Suprapubic skin (tissue), 4 donors: ENCODE measurements around the gene CREB5. TPM values are rescaled to one million over a fixed set of nuclear protein-coding genes. Genes with fewer than 3 reads are reported as not detected.

Experiments
- DNase-seq, 2 donors: peaks; one replicate each; pipeline ENCODE4 v3.0.0-alpha.2; 2019; ENCODE audit warnings: low spot score in 2 of 2
- H3K27ac ChIP-seq: fragments of 200-600 bp; sonication (generic); one replicate; pipeline ENCODE4 v1.5.1; 2019
- H3K27me3 ChIP-seq: fragments of 200-600 bp; sonication (generic); one replicate; pipeline ENCODE4 v1.5.1; 2019
- H3K36me3 ChIP-seq: fragments of 200-600 bp; sonication (generic); one replicate; pipeline ENCODE4 v1.5.1; 2019
- H3K4me1 ChIP-seq: fragments of 200-600 bp; sonication (generic); one replicate; pipeline ENCODE4 v1.5.1; 2019
- H3K4me3 ChIP-seq: fragments of 200-600 bp; sonication (generic); one replicate; pipeline ENCODE4 v1.5.1; 2019; ENCODE audit warnings: mild to moderate bottlenecking
- H3K9me3 ChIP-seq: fragments of 200-600 bp; sonication (generic); one replicate; pipeline ENCODE4 v1.5.1; 2019
- CTCF ChIP-seq, 2 donors: fragments of 200-600 bp in 1 of 2; fragments of 450-650 bp in 1 of 2; sonication (generic) in 1 of 2; IDR thresholded peaks; one replicate each; pipeline ENCODE4 v1.5.1; 2016 to 2019; ENCODE audit warnings: antibody characterized with exemption in 2 of 2, mild to moderate bottlenecking in 1 of 2, moderate library complexity in 1 of 2
- EP300 ChIP-seq: sonication (generic); formaldehyde crosslinking; IDR thresholded peaks from one replicate; pipeline ENCODE4 v1.6.1; 2017; ENCODE audit warnings: antibody characterized with exemption
- POLR2A ChIP-seq, 2 donors: fragments of 450-650 bp; IDR thresholded peaks; one replicate each; pipeline ENCODE4 v1.6.1; 2017; ENCODE audit warnings: antibody characterized with exemption in 2 of 2, mild to moderate bottlenecking in 2 of 2, moderate library complexity in 2 of 2
- POLR2AphosphoS5 ChIP-seq, 3 donors: sonication (generic); formaldehyde crosslinking; IDR thresholded peaks; one replicate each; pipeline ENCODE4 v1.6.1; 2017; ENCODE audit warnings: antibody characterized with exemption in 3 of 3
- WGBS: methylation state at CpG from one replicate; pipeline ENCODE4 v1.1.5; 2018; 5-methylcytosine and 5-hydroxymethylcytosine counted together
- total RNA-seq, 4 donors: library from RNA; depleted of rRNA; stranded (reverse); fragments of >200 nt; gene quantifications; one replicate each; pipeline ENCODE4 v1.1.0, GENCODE V29; 2016

CREB5 gene
- total RNA-seq, 4 donors from 2014 or later: 6.2 to 12.1 (median 10.0) TPM

GRCh38 chr7:28718055-28718481, 305.8 kb downstream of the CREB5 start:
- H3K27me3 ChIP-seq: no peaks in the 10 kb centered on the region
- no peak for TF ChIP-seq POLR2A (IDR thresholded peaks at IDR 0.05)
- no peak for TF ChIP-seq CTCF (IDR thresholded peaks at IDR 0.05)
- no peak overlapping the region for H3K4me3 ChIP-seq
- peaks cover 3% of the 10 kb centered on the region for H3K36me3 ChIP-seq
- no peaks in the 10 kb centered on the region for H3K9me3 ChIP-seq
- H3K4me1 ChIP-seq: no peaks in the 10 kb centered on the region
- H3K27ac ChIP-seq: no peak overlapping the region
- no peak for DNase-seq
- WGBS: 81% methylated on average over 9 of the region's 9 CpGs

GRCh38 chr7:28718545-28718944, 306.2 kb downstream of the CREB5 start:
- 75% methylated on average over 2 of the region's 2 CpGs for WGBS
- no peak overlapping the region for H3K27ac ChIP-seq

GRCh38 chr7:28722684-28723083, 310.4 kb downstream of the CREB5 start:
- 91% methylated on average over 4 of the region's 4 CpGs for WGBS

More at GRCh38 chr7:28718545-28718944, 306.2 kb downstream of the CREB5 start:
- Histone ChIP-seq H3K36me3 (peaks cover 3% of the 10 kb centered on the region), H3K4me1 (no peaks in the 10 kb centered on the region), H3K4me3 (no peak overlapping the region), H3K9me3 (no peaks in the 10 kb centered on the region), H3K27me3 (no peaks in the 10 kb centered on the region)
- TF ChIP-seq POLR2AphosphoS5 (IDR thresholded peaks at IDR 0.05) (no peak), EP300 (no peak), POLR2A (IDR thresholded peaks at IDR 0.05) (no peak), CTCF (IDR thresholded peaks at IDR 0.05) (no peak)
- DNase-seq: no peak

GRCh38 chr7:28723336-28723735, 311.0 kb downstream of the CREB5 start:
- DNase-seq: no peak
- H3K36me3 ChIP-seq: peaks cover 3% of the 10 kb centered on the region
- H3K27ac ChIP-seq: no peak overlapping the region
- no peak for TF ChIP-seq CTCF (IDR thresholded peaks at IDR 0.05)
- no peak for TF ChIP-seq POLR2A (IDR thresholded peaks at IDR 0.05)
- TF ChIP-seq EP300: no peak
- no peak for TF ChIP-seq POLR2AphosphoS5 (IDR thresholded peaks at IDR 0.05)
- H3K4me3 ChIP-seq: no peak overlapping the region
- no peaks in the 10 kb centered on the region for H3K9me3 ChIP-seq
- peaks cover 24% of the 10 kb centered on the region for H3K4me1 ChIP-seq
- no peaks in the 10 kb centered on the region for H3K27me3 ChIP-seq
- WGBS: 97% methylated on average over 9 of the region's 9 CpGs

More at GRCh38 chr7:28722684-28723083, 310.4 kb downstream of the CREB5 start:
- TF ChIP-seq POLR2A (IDR thresholded peaks at IDR 0.05) (no peak), EP300 (no peak), CTCF (IDR thresholded peaks at IDR 0.05) (no peak), POLR2AphosphoS5 (IDR thresholded peaks at IDR 0.05) (no peak)
- H3K4me3 ChIP-seq: no peak overlapping the region
- peaks cover 3% of the 10 kb centered on the region for H3K36me3 ChIP-seq
- H3K27ac ChIP-seq: no peak overlapping the region
- H3K27me3 ChIP-seq: no peaks in the 10 kb centered on the region
- H3K4me1 ChIP-seq: peaks cover 24% of the 10 kb centered on the region
- H3K9me3 ChIP-seq: no peaks in the 10 kb centered on the region
- DNase-seq: no peak

- TF ChIP-seq POLR2AphosphoS5 (IDR thresholded peaks at IDR 0.05) (no peak), POLR2A (IDR thresholded peaks at IDR 0.05) (no peak), CTCF (IDR thresholded peaks at IDR 0.05) (no peak), EP300 (no peak)
- DNase-seq: no peak
- Histone ChIP-seq H3K27ac (no peak overlapping the region), H3K27me3 (no peaks in the 10 kb centered on the region), H3K4me1 (peaks cover 29% of the 10 kb centered on the region), H3K9me3 (no peaks in the 10 kb centered on the region), H3K4me3 (no peak overlapping the region), H3K36me3 (peaks cover 3% of the 10 kb centered on the region)
- 89% methylated on average over 1 of the region's 1 CpG for WGBS
Measured at GRCh38 chr7:28724563-28724962, 312.2 kb downstream of the CREB5 start.
